SU-DHL-6 (cell line): ENCODE data around the gene STK4.

Source experiments
- H2AFZ ChIP-seq: fragments of 200-600 bp; sonication (generic); 2 replicates; pipeline ENCODE4 v1.6.1; 2014; ENCODE audit warnings: low read depth, mild to moderate bottlenecking, moderate library complexity, mixed read lengths, antibody characterized with exemption, low read length; ENCODE audit not compliant: severe bottlenecking
- H3F3A ChIP-seq: fragments of 200-600 bp; shearing (Covaris generic); 2 replicates; pipeline ENCODE4 v1.6.0; 2016; ENCODE audit warnings: antibody characterized with exemption, mild to moderate bottlenecking; ENCODE audit not compliant: insufficient read depth
- H3K27ac ChIP-seq: fragments of 200-600 bp; sonication (generic); 2 replicates; pipeline ENCODE4 v1.5.1; 2016; ENCODE audit warnings: low read depth, mild to moderate bottlenecking, low read length, moderate library complexity, mixed read lengths
- H3K27me3 ChIP-seq: fragments of 200-600 bp; sonication (generic), shearing (Covaris generic); 2 replicates; pipeline ENCODE4 v1.6.0; 2014; ENCODE audit warnings: mild to moderate bottlenecking, low read length
- H3K36me3 ChIP-seq: fragments of 200-600 bp; sonication (generic); 2 replicates; pipeline ENCODE4 v1.6.1; 2014; ENCODE audit warnings: mild to moderate bottlenecking, low read length, mixed read lengths
- H3K4me2 ChIP-seq: fragments of 300-600, 200-600 bp; shearing (Covaris generic), sonication (generic); 2 replicates; pipeline ENCODE4 v1.6.0; 2014; ENCODE audit warnings: low read length, low read depth, mild to moderate bottlenecking; ENCODE audit not compliant: poor library complexity, severe bottlenecking
- H3K4me3 ChIP-seq: fragments of 200-600 bp; sonication (generic); 2 replicates; pipeline ENCODE4 v1.5.1; 2014; ENCODE audit warnings: antibody characterized with exemption, low read length, mild to moderate bottlenecking, mixed read lengths; ENCODE audit not compliant: insufficient read depth, poor library complexity, severe bottlenecking
- H3K79me2 ChIP-seq: fragments of 200-600 bp; sonication (generic); 2 replicates; pipeline ENCODE4 v1.6.1; 2014; ENCODE audit warnings: mild to moderate bottlenecking, low read length, moderate library complexity; ENCODE audit not compliant: insufficient read depth
- H3K9ac ChIP-seq: fragments of 200-600 bp; sonication (generic); 2 replicates; pipeline ENCODE4 v1.7.0; 2014; ENCODE audit warnings: mild to moderate bottlenecking, low read length
- H3K9me2 ChIP-seq: fragments of 200-600 bp; sonication (generic); replicated peaks from 2 replicates; pipeline ENCODE4 v1.6.1; 2014; ENCODE audit warnings: low read length; ENCODE audit not compliant: insufficient read depth
- H3K9me3 ChIP-seq: fragments of 200-600 bp; sonication (generic); 2 replicates; pipeline ENCODE4 v1.6.1; 2014; ENCODE audit warnings: low read length, mixed read lengths; ENCODE audit not compliant: insufficient read depth
- H4K20me1 ChIP-seq: fragments of 200-600 bp; sonication (generic); 2 replicates; pipeline ENCODE4 v1.6.1; 2014; ENCODE audit warnings: low read depth, mild to moderate bottlenecking, antibody characterized with exemption, low read length, moderate library complexity, mixed read lengths
- EZH2phosphoT487 ChIP-seq: fragments of 200-600 bp; sonication (generic), shearing (Covaris generic); conservative IDR thresholded peaks from 2 replicates; pipeline ENCODE4 v1.6.1; 2018; ENCODE audit warnings: mild to moderate bottlenecking, antibody characterized with exemption, low read length, moderate library complexity, mixed read lengths
- TF ChIP-seq, protein P1 (sequence below): fragments of 200-600 bp; sonication (generic); IDR thresholded peaks from one replicate; pipeline ENCODE4 v1.5.1; 2017; ENCODE audit warnings: antibody characterized with exemption, mild to moderate bottlenecking, low read length, moderate library complexity; ENCODE audit not compliant: insufficient read depth, poor library complexity, severe bottlenecking

Gene STK4

DNA sequence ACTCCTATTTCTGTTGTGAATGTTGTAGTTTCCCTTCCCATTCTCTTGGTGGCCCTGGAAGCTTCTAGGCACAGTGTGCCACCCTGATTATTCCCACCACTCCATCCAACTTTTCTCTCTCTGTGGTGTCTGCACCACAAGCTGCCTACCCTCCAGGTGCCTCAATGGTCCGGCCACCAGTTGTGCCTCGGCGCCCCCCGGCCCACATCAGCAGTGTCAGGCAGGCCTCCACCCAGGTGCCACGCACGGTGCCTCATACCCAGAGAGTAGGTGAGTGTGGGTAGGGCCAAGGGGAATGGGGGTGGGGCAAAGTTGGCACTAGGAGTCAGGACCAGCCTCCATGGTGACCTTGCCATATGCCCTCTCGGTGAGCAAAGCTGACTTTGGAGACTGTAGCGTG, 33.4 kb upstream of the STK4 start:
- no peak overlapping the region for H2AFZ ChIP-seq
- H3K9me3 ChIP-seq: no peaks in the 10 kb centered on the region
- no peak overlapping the region for H3K9ac ChIP-seq
- no peaks in the 10 kb centered on the region for H3F3A ChIP-seq
- no peak overlapping the region for H3K4me2 ChIP-seq
- no peak overlapping the region for H3K4me3 ChIP-seq
- H3K79me2 ChIP-seq: no peaks in the 10 kb centered on the region
- no peaks in the 10 kb centered on the region for H3K36me3 ChIP-seq
- H3K27me3 ChIP-seq: no peaks in the 10 kb centered on the region
- no peak overlapping the region for H3K27ac ChIP-seq
- TF ChIP-seq, protein P1, sequence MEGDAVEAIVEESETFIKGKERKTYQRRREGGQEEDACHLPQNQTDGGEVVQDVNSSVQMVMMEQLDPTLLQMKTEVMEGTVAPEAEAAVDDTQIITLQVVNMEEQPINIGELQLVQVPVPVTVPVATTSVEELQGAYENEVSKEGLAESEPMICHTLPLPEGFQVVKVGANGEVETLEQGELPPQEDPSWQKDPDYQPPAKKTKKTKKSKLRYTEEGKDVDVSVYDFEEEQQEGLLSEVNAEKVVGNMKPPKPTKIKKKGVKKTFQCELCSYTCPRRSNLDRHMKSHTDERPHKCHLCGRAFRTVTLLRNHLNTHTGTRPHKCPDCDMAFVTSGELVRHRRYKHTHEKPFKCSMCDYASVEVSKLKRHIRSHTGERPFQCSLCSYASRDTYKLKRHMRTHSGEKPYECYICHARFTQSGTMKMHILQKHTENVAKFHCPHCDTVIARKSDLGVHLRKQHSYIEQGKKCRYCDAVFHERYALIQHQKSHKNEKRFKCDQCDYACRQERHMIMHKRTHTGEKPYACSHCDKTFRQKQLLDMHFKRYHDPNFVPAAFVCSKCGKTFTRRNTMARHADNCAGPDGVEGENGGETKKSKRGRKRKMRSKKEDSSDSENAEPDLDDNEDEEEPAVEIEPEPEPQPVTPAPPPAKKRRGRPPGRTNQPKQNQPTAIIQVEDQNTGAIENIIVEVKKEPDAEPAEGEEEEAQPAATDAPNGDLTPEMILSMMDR: no peak
- no peaks in the 10 kb centered on the region for H3K9me2 ChIP-seq
- H4K20me1 ChIP-seq: no peaks in the 10 kb centered on the region

- TF ChIP-seq EZH2phosphoT487: no peak
- TF ChIP-seq, protein P1: no peak
- H3K4me3 ChIP-seq: no peak overlapping the region
- H2AFZ ChIP-seq: no peak overlapping the region
- H3K9ac ChIP-seq: no peak overlapping the region
- no peaks in the 10 kb centered on the region for H3K27me3 ChIP-seq
- H3F3A ChIP-seq: no peaks in the 10 kb centered on the region
- H4K20me1 ChIP-seq: no peaks in the 10 kb centered on the region
- no peaks in the 10 kb centered on the region for H3K36me3 ChIP-seq
- H3K4me2 ChIP-seq: no peak overlapping the region
- no peak overlapping the region for H3K27ac ChIP-seq
- no peaks in the 10 kb centered on the region for H3K9me3 ChIP-seq
- no peaks in the 10 kb centered on the region for H3K79me2 ChIP-seq
- no peaks in the 10 kb centered on the region for H3K9me2 ChIP-seq
Observed at GRCh38 chr20:44936510-44936909, 29.8 kb upstream of the STK4 start.

DNA sequence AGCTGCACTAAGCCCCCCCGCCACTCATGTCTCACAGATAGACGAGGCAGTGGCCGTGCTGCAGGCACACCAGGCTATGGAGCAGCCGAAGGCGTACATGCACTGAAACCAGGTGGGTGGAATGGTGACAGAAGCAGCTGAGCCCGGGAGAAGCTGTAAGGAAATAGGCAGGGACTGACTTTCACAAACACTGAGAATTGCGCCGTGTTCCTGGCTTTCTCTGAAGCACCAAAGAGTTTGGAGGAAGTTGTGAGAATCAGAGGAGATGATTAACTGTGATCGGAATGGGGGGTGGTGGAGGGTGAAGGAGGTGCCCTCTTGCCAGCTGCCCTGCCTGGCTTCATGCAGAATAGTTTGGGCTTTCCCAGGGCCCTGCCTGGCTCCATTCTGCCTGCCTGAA, 27.7 kb upstream of the STK4 start:
- no peak overlapping the region for H3K9ac ChIP-seq
- H3K36me3 ChIP-seq: 0 out of 2 replicates have a peak, but pooled peaks cover 3% of the 10 kb centered on the region
- no peaks in the 10 kb centered on the region for H3K27me3 ChIP-seq
- no peak overlapping the region for H3K4me3 ChIP-seq
- H3K9me3 ChIP-seq: no peaks in the 10 kb centered on the region
- no peak overlapping the region for H3K4me2 ChIP-seq
- H3K79me2 ChIP-seq: no peaks in the 10 kb centered on the region
- no peaks in the 10 kb centered on the region for H4K20me1 ChIP-seq
- no peak overlapping the region for H2AFZ ChIP-seq
- no peak for TF ChIP-seq EZH2phosphoT487
- TF ChIP-seq, protein P1: no peak
- no peaks in the 10 kb centered on the region for H3K9me2 ChIP-seq
- no peaks in the 10 kb centered on the region; the same call in 1 of the 2 replicates for H3F3A ChIP-seq
- no peak overlapping the region for H3K27ac ChIP-seq
